NCI-H187 (cell line): ENCODE data around the gene FBXL5.

Experiments
- DNase-seq, 2 experiments: peaks; one replicate each; lab custom pipeline; 2025; lab: John Stamatoyannopoulos, UW

Gene FBXL5

GRCh38 chr4:15655223-15656037, at the start of gene FBXL5:
Gene FBXL5 (minus strand): TSS chr4:15655357. CDS start chr4:15655287, 70 bp downstream.
- DNase-seq = peak; percentile 84 to 95

DNA sequence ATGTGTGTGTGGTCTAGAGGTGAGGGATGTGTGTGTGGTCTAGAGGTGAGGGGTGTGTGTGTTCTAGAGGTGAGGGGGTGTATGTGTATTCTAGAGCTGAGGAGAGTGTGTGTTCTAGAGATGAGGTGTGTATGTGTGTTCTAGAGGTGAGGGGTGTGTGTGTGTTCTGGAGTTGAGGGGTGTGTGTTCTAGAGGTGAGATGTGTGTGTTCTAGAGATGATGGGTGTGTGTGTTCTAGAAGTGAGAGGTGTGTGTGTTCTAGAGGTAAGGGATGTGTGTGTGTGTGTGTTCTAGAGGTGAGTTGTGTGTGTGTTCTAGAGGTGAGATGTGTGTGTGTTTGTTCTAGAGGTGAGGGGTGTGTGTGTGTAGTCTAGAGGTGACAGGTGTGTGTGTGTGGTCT, 49.0 kb upstream of the FBXL5 start:
- DNase-seq = no peak

- DNase-seq = no peak
These were observed 48.3 kb upstream of the FBXL5 start for GRCh38 chr4:15703439-15703838.

- DNase-seq = no peak
These were observed 47.8 kb upstream of the FBXL5 start, which contains the start of gene BST1 for GRCh38 chr4:15702941-15703403. Gene BST1 (plus strand): TSS chr4:15703065. CDS start chr4:15703145, 80 bp downstream.

- DNase-seq = no peak
These were observed 41.7 kb upstream of the FBXL5 start for GRCh38 chr4:15696866-15697265.

GRCh38 chr4:15695729-15696128, 40.6 kb upstream of the FBXL5 start:
- DNase-seq = no peak

GRCh38 chr4:15695240-15695699, 40.1 kb upstream of the FBXL5 start:
- peak; percentile 58 to 71 for DNase-seq

DNA sequence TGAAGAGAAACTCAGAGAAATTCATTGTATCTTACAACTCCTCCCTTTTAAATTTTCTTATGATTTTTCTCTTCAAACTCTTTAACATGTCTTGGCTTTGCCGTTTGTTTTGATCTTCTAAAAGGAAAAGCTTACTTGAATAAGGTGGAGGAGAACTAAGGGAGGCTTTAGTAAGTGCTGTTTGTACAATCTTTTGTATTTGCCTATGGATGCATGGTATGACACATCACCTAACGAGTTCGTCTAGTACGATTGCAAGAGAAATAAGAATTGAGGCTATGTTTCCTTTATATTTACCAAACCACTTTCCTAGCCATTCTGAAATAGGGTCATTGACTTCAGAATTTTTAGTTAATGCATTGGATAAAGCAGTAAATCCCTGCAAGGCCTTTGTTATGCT, 39.3 kb upstream of the FBXL5 start:
- DNase-seq = no peak

GRCh38 chr4:15692602-15693001, 37.4 kb upstream of the FBXL5 start:
- no peak for DNase-seq

- no peak for DNase-seq
These were observed 36.4 kb upstream of the FBXL5 start for GRCh38 chr4:15691346-15692135.

- DNase-seq = no peak
These were observed 35.1 kb upstream of the FBXL5 start for GRCh38 chr4:15690020-15690809.

DNA sequence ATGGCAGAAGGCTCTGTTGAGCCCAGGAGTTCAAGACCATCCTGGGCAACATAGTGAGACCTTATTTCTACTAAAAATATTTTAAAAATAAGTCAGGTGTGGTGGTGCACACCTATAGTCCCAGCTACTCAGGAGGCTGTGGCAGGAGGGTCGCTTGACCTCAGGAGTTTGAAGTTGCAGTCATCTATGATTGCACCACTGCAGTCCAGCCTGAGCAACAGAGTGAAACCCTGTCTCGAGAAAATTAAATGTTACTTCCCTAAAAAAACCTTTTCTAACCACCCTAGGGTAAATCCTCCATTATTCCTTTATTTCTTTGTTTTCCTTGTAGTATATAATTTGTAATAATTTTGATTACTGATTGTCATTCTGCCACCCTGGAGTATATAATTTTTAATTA, 34.4 kb upstream of the FBXL5 start:
- no peak for DNase-seq

- no peak for DNase-seq
These were observed 32.9 kb upstream of the FBXL5 start for GRCh38 chr4:15688051-15688450.

- DNase-seq = no peak
These were observed 29.3 kb upstream of the FBXL5 start for GRCh38 chr4:15684498-15684897.

DNA sequence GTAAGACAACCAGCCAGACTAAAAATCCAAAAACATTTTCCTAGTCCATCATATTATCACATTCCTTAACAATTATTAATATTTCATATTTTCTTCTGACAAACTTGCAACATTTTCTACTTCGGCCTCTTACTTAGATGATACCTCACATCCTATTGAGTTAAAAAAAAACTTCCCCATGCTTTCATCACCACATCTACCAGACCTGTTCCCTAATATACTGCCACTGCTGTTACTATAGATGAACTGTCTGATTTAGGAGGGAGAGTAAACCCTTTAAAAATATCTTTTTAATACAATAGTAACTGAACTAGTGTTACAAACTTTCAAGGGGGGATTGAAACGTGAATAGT, 28.0 kb upstream of the FBXL5 start:
- no peak for DNase-seq

DNA sequence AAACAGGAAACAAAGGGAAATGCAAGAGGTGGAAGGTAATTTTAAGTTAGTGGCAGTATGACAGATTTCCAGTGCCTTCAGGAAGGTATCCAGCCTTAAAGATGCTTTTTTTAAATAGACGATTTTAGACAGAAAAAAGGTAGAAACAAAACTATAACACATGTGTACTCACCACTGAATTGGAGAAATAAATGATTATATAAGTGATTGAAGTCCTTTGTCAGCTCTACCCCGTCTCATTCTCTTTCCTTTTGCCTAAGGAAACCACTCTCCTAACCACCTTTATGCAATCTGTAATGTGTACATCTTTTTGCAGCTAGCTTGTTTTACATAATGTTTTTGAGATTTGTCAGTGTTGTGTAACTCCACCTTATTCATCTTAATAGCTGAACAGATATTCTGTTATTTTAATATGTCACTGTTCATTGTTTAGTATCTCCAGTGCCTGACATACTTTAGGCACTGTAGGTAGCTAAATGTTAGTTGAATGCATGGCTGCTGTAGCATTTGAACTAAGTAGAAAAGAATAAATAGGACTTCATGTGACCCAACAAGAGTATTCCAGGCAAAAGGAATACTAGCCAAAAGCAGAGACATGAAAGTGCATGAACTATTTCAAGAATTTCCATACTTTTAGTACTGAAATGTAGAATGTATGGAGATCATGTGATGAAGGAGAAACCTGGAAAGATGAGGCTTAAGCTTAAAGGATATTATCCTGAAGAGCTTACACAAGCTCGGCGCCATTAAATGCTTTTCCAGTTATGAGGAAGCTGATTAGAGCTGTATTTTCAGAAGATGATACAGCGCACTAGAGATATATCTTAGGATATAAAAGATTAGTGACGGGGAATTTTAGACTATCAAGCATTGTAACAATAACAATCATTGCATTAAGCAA, 27.3 kb upstream of the FBXL5 start:
- DNase-seq = no peak

DNA sequence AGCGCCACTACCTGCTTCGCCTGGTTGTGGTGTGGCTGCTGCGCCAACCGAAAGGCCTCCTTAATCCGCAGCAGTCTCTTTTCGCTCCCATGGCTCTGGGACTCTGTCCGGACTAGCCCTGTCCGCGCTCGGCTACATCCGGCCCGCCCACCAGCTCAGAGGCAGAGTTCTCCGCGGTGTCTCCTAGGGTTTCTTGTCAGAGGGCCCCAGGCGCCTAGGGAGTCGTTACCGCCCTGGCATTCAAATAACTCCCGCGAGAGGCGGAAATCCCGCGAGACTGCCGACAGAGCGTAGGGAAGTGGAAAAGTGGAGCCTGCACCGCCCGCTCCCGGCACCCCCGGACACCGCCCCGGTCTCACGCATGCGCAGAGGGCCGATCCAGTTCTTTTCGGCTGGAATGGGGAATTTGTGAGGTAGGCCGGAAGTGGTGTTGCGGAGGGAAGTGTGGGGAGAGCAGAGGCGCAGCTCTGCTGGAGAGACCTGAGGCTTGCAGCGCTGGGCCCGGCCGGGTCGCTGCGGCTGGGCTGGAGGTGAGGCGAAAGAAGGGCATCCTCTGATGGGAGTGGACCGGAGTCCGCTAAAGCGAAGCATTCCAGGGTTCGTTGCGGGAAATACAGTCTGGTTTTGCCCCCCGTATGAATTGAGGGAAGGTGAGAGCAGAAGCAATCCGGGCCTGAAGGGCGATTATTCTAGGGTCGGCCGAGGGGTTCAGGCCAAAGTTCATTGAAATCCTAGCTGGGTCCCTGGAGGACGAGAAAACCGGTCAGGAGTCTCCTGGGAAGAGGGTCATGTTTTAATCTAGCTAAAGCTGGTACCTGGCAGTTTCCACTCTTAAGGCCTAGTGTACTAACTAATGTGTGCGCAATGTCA, 26.4 kb upstream of the FBXL5 start, which contains the start of gene FAM200B:
Gene FAM200B (plus strand): TSS at position 456 of the 870 bp plus-strand sequence. CDS start 5,151 bp downstream, outside the sequence.
- DNase-seq = peak; percentile 99

DNA sequence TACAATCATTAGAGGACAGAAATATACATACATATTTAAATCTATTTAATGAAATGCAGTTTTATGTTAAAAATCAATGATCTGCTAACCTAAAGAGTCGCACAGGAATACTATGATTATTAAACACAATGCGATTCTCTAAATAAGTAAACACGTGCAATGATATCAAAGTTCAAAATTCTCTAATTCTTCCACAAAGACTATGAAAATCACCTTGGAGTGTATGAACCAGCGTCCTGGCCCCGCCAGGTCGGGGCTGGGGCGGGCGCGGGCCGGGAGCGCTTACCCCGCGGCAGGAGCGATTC, 25.9 kb upstream of the FBXL5 start:
- DNase-seq = no peak

DNA sequence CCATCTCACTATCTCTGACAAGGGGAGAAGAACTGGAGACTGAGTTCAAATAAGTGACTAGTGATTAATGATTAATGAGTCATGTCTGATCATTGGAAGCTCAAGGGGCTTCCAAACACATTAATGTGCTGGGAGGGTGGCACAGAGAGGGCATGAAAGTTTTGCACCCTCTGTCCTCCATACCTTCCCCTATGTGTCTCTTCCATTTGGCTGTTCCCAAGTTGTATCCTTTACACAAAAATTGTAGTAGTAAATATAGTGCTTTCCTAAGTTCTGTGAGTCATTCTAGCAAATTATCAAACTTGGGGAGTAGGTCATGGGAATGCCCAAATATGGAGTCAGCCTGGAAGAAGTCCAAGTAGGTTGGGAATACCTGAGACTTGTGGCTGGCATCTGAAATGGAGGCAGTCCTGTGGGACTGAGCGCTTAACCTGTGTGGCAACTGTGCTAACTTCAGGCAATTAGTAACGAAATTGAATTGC, 22.4 kb upstream of the FBXL5 start:
- no peak for DNase-seq

DNA sequence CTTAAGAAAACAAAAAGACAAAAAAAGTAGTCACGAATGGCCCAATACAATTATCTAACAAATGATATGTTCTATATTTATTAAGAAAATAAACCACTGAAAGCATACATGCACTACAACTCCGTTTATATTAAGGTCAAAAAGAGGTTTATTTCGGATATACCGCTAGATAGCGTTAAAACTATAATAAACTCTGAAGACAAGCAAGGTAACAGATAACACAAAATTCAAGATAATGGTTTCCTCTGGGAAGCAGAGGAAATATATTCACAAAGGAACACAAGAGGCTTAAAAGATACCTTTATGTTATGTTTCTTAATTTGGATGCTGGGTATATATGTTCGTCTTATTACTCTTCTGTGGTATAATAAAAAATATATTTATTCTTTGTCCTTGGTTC, 21.7 kb upstream of the FBXL5 start:
- DNase-seq = no peak
